NCI-H510A (cell line): ENCODE results near the gene CNOT8.
"Not testable (repeated sequence)": the region's sequence is repeated elsewhere in the genome, so short reads cannot be mapped to it uniquely, and the experiment has no call there.

Source experiments
- DNase-seq: peaks from one replicate; lab custom pipeline; 2025; lab: John Stamatoyannopoulos, UW

CNOT8 gene

DNA sequence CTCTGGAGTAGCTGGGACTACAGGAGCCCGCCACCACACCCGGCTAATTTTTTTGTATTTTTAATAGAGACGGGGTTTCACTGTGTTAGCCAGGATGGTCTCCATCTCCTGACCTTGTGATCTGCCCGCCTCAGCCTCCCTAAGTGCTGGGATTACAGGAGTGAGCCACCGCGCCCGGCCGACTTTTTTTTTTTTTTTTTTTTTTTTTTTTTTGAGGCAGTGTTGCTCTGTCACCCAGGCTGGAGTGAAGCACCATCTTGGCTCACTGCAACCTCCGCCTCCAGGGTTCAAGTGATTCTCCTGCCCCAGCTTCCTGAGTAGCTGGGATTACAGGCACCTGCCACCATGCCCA is 22.8 kb upstream of the CNOT8 start:
- not testable (repeated sequence) for DNase-seq

DNA sequence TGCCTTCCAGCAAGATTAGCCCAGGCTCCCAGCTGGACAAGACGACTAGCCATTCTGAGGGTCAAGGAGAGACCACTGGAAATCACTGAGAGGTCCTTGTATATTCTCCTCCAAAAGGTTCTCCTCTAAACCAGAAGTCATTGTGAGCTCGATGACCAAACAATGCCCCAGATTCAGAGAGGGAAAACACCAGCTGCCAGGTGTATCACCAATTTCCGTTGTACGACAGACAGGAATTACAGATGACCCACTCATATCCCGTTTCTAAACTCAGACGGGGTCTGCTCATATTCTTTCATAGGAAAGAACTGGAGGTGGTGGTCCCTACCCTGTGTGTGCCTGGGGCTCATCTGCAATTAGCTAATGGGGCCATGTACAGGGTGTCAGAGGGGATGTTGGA is 22.2 kb upstream of the CNOT8 start:
- DNase-seq: no peak

DNA sequence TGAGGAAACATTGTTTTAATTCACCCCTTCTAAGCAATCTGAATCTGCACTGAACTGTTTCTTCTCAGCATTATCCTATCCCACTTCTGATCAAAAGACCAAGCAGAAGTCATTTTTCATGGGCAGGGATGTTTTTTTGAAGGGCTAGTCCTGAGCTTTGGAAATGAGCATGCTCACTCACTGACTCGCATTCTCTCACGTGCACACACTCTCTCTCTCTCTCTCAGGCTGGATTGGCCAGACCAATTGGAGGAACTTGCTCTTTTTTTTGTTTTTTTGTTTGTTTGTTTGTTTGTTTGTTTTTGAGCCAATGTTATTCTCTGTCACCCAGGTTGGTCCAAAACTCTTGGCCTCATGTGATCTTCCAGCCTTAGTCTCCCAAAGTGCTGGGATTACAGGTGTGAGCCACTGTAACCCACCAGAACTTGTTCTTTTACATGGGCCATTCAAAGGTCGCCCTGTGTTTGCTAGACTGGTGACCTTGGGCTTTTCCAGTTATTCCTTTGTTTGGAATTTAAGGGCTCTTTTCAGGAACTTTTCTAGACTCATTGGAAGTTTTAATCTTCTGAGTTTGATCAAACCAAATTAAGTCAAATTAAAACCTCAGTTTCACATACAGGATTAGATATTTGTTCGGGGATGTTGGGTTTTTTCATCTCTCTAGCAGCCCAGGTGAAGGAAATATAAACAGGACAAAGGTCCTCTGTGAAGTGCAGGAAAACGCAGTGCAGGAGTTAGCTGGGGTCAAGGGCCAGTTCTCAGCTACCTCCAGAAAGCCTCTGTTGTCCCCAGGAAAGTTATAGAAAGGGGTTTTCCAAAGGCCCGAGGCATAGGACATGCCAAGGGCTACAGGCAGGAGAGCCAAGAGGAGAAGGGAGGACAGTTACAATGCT is 21.2 kb upstream of the CNOT8 start:
- DNase-seq: no peak

DNA sequence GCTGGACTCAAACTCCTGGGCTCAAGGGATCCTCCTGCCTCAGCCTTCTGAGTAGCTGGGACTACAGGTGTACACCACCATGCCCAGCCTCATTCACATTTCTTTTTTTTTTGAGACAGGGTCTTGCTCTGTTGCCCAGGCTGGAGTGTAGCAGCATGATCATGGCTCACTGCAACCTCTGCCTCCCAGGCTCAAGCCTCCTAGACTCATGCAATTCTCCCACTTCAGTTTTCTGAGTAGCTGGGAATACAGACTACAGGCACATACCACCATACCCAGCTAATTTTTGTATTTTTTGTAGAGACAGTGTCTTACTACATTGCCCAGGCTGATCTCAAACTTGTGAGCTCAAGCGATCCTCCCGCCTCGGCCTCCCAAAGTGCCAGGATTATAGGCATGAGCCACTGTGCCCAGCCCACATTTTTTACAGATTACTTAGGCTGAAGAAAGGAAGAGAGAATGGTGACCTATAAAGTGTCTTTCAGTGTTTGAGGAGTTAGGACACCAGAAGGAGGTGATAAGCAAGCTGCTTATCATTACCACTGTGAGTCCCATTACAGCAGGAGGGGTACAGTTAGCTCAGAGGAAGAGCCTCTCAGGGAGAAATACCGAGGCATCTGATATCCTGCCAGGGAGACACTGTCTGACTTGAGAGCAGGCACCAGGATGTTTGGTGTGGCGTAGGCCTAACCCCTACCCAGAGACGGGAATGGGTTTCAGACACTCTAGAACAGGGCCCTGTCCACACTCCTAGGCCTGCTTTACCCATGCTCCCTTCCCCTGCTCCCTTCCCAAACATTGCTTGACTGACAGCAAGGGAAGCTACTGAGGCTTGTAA is 17.8 kb upstream of the CNOT8 start:
- DNase-seq: no peak

DNA sequence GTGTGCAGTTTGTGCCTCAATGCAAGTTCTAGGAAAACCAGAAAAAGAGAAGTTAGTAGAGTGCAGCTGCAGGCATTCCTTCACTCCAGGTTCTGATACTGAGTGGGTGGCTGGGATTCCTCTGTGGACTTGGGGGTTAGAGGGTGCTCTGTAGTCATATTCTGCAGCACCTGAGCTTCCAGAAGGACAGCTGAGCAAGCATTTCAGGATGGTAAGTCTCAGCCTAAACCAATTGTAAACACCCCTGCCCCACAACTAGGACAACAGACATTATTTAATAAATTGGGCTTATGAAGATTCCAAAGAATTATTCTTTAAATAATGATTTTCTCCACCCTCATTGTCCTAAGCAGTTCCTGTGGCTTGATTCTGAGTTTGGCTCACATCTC is 17.2 kb upstream of the CNOT8 start:
- DNase-seq: no peak

DNA sequence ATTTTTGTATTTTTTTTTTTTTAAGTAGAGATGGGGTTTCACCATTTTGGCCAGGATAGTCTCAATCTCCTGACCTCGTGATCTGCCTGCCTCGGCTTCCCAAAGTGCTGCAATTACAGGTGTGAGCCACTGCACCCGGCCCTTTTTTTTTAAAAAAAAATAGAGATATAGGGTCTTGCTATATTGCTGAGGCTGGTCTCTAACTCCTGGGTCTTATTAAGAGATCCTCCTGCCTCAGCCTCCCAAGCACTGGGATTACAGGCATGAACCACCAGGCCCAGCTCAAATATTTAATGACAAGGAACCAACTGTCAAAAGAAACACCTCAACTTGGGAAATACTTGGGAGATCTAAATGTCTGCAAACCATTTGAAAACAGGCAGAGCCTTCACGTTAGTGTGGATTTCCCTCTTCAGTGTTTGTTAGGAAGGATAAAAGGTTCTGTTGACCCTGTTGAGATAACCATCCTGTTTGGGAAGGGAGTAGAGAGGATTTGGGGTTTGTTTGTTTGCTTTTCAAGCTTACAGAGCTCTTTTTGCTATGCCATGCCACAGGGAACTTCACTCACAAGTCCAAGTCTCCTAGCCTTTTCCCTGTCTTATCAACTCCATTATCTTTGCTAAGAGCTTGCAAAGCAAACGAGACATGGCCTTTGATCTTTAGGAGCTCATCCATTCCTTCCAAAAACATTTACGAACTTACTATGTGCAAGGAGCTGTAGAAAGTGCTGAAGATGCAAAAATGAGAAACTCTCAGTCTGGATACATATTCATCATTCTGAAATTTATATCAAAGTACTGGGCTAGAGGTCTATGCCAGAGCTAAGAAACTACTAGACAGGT is 15.5 kb upstream of the CNOT8 start:
- DNase-seq: no peak

DNA sequence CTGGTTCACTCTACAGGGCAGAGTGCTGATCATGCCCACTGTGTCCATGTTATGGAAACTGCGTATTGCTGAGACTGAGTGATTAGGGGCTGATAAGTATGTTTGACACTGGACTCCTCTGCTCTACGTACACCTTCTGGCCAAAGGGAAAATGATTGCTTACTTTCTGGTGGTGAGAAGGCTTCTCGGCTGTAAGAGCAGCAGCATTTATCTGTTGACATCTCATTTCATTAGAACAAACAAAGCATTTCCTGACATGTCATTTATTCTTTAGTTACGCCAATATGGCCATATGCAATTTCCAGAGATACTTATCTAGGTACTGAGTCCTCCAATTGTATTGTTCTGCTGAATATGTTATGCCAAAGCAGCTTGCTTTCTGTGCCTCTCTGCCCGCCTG is 13.6 kb upstream of the CNOT8 start:
- DNase-seq: no peak

DNA sequence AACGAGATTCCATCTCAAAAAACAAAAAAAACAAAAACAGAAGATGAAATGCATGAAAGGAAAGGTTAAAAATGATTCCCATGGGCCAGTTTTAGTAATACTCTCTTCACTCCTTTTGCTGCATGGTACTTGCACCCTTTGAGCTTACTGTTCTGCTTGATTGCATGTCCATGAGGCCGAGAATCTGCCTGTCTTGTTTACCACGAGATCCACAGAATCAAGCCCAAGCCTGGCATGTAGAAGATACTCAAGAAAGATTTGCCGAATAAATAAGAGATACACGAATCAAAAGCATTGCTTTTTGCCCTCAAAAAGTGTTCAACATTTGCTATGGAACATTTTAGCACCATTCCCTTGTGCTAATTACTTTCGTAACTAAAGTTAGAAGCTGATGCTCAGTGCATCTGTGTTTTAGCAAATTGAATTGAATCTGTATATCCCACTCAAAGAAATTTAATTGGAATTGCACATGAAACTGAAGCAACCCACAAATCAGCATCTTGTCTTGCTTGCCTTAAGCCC is 9.1 kb upstream of the CNOT8 start:
- no peak for DNase-seq

DNA sequence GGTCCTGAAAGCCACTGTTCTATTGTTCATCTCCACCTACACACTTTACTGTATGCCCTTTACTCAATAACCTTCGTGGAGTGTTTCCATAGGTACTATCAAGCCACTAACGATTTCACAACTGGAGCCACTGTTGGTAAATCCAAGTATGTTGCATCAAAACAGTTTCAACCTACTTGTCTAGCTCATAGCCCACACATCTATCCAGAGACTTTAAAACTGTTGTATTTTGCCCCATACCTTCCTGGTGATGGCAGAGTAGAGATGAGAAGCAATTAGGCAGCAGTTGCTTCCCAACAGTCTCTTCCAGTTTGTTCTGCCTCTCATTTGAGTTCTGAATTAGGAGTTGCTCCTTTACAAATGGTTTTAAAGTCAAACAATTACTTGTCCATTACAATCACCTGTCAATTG is 8.6 kb upstream of the CNOT8 start:
- no peak for DNase-seq

DNA sequence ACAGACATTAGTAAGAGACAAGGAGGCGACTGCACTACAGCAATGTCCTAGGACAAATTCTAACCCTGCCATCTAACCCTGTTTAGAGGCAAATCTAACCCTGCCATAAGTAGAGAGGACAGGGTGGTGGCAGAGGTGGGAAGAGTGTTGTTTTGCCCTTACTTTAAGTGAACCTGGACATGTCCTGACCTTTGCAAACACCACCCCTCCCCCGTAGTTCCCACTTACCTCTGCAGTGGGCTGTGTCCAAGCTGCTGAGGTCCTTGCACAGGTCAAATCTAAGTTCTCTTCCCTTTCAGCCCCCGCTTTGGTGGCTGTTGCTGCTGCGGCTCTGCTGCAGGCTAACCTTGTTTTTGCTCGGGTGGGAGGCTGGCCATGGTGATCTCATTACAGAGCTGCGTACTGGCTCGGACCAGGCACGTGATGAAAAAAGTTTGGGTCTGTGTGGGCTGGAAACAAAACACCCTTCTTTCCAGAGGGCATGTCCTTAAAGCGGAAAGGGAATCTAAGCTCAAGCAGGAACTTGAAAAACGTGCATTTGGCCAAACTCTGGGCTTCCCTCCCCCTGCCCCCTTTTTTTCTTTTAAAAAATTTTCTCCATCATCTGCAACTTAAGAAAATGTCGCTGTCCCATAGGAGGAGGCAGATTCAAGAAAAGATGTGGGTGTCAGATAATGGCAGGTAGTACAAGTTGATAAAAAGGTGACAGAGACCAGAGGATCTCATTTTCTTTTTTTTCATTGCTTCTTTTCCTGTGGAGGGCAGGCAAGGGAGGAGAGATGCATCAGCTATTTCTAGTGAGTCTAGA is 8.0 kb upstream of the CNOT8 start, which contains the start of gene FAXDC2:
TSS of gene FAXDC2 (minus strand) at position 349 of the 808 bp plus-strand sequence. CDS start 12,425 bp downstream, outside the sequence.
- DNase-seq: no peak

DNA sequence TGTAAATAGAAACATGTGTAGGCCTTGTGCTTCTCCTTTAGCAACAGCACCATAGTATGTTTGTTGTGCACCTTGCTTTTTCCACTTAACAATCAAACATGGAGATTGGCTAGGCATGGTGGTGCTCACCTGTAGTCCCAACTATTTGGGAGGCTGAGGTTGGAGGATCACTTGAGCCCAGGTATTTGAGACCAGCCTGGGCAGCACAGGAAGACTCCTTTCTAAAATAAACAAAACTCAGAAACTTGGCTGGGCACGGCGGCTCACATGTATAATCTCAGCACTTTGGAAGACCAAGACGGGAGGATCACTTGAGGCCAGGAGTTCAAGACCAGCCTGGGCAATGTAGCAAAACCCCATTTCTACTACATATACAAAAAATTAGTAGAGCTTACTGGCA is 7.1 kb upstream of the CNOT8 start:
- DNase-seq: no peak

DNA sequence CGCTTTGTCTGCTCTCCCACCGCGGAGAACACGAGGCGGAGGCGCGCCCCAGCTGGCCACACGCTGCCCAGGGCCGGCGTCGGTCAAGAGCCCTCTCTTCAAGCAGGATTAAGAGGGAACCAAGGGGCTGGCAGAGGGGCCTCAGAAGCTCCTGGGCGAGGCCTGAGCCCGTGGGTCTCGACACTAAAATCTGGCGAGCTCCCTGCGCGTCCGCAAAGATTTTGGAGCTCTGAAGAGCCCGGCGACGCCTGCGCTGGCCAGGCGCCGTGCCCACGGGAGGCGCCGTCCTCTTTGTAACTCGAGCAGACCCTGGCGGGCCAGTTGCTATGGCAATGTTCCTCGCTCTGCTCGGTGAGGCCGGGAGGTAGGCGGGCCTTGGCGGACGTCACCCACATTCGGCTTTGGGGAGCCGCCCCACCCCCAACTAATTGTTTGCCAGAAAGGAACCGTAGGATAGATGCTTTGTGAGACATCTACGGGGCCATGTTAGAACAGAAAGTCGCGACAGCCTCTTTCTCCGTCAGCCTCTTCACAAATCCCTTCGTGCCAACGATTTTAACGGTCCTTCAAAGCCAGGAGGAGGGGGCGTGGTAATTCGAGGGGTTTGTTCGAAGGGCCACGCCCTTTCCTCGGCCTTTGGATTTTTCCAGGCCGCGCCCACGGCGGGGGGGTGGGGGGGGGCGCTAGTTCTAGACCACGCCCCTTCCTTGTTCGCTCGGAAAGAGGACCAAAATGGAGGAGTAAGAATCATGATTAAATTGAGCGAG is 714 bp upstream of the CNOT8 start:
- DNase-seq: peak; percentile 86

DNA sequence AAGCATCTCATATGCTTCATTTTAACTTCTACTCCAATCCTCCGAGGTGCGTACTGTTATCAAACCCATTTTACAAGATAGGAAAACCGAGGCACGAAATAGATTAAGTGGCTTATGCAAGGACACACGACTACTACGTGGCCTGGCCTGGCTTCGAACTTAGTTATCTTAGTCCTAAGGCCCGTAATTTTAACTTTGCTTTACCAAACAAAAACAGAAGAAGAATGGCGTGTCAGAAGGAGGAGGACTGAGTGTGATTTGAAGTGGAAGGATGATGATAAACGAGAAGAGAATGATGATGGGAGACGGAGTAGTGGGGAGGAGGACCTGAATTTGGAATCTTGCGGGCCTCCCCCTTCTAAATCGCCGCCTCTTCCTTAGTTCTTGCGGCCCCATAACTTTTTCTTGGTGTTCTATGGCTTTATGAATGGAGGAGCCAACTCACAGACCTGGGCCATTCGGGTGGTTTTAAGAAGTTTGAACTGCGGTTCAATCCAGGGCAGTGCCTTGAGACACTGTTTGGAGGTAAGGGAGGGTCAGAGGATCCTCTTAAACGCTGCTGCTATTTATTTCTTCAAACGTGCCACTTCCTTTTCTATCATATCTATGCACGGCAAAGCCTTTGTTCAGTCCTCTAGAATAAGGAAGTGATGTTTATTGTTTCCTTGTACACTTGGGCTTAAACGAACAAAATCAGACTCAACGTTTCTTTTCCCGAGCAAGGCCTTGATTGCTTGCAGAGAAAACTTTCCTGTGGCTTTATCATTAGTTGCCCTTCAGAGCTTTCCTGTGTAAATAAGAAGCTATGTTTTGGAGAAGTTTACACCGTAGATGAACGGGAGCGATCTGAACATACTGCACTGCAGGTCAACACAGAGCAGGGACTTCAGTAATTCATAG is 795 bp downstream of the CNOT8 start:
- no peak for DNase-seq

DNA sequence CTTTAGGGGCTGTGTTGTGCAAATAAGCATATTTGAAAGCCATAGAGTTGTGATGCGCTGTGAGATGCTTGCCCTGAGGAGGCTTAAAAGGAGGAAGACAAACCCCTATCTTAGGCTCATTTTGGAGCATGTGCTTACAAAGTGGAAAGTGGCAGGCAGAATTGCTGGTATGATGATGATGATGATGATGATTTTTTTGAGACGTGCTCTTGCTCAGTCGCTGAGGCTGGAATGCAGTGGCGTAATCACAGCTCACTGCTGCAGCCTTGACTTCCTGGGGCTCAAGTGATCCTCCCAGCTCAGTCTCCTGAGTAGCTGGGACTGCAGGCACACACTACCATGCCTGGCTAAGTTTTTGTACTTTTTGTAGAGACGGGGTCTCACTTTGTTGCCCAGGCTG is 1.7 kb downstream of the CNOT8 start:
- no peak for DNase-seq

DNA sequence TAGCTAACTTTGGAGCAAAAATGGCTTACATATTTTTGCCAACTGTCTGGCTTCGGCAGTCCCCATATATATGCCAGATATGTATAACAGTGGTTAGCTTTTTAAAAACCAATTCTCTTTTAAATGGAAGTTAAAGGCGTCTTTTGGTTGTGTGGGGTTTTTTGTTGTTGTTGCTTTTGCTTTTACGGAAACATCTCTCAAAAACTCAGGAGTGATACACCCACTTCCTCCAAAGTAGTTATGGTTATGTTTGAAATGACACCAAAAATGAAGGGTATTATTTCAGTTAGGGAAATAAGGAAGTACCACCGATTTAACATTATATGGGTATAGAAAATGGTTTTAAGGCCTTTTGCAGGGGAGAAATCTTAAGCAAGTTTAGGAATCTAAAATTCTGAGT is 2.3 kb downstream of the CNOT8 start:
- no peak for DNase-seq

DNA sequence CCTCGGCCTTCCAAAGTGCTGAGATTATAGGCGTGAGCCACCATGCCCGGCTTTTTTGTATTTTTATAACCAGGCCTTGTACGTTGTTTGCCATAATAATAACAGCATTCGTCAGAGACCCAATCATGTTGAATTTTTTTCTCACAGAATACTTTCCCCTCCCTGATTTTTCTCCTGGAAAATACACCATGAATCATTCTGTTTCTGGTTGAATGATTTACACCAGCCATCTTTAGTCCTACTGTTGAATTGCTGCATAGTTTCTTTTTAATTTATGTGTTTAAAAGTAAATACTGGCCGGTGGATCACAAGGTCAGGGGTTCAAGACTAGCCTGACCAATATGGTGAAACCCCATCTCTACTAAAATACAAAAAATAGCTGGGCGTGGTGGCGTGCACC is 3.5 kb downstream of the CNOT8 start:
- DNase-seq: no peak

DNA sequence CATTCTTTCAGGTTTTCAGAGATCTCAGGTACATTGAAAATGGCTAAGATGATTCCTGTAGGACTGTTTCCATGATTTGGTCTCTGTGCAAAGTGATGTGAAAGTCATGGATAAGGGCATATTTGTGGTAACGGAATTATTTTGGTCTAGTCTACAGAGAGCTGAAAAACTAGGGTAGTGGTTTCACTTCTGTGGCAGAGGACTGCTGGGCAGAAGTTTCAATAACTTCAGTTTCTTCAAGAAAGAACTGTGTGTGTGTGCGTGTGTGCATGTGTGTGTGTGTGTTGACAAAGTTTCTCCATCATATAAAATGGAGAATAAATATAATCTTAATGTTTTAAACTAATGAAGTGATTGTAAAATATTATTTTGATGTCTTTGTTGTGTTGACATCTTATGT is 4.3 kb downstream of the CNOT8 start:
- DNase-seq: no peak

DNA sequence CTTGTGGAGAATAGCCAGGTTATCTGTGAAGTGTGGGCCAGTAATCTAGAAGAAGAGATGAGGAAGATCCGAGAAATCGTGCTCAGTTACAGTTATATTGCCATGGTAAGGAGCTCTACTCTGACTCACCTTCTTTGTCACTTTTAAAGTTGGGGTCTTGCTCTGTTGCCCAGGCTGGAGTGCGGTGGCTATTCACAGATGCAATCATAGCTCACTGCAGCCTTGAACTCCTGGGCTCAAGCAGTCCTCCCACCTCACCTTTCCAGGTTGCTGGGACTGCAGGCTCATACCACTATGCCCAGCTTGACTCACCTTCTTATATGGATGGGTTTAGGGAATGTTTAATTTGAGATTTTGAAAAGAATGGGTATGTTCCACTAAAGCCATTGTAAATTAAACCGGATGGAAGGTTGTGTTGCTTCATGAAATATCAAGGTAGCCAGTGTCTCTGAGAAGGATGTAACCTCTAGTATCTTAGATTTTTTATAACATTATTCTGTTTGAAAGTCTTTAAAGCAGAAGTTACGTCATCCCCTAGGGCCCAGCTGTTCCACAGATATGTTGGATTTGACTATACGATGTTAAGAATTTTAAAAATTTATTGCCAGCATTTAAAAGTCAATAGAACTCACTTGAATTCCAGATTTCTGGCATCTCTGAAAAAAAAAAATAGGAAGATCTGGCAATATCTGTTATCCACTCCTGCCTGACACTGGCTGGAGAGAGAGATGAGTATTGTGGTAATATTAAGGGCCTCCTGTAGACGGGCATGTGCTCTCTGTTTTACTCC is 5.1 kb downstream of the CNOT8 start:
- no peak for DNase-seq
